ENCODE results near the gene SLC36A3.
"Not testable (repeated sequence)": the region's sequence is repeated elsewhere in the genome, so short reads cannot be mapped to it uniquely, and the experiment has no call there.

Gene SLC36A3

DNA sequence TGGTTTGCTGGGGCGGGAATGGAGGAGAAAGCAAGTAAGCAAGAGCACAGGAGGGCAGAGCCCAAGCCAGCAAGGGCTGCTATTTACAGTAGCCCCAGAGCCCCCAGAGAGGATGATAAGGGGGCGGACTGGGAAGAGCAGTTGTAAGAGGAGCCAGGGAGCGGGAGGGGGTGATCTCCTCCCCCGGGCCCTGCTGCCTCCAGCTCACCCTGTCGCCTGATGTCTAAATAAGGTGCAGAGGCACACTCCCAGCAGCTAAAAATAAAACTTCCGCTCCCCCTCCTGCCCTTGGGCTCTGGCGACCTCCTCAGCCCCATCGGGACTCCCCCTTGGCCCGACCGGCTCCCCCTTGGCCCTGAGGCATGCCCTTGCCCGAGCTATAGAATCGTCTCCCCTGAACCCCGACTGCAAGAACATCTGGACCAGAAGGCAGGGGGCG, 65.2 kb downstream of the SLC36A3 start:
- Histone ChIP-seq H2AK5ac (ENCODE audit: low read length) (no peak overlapping the region), H2AFZ (ENCODE audit: insufficient read depth, low read length, poor library complexity) (peak overlapping the region; percentile 35), H3K23ac (ENCODE audit: low read length) (no peak overlapping the region), H3K9ac (ENCODE audit: low read length) (no peak overlapping the region), H4K8ac (ENCODE audit: low read depth, low read length) (no peak overlapping the region), H3K4me1 (ENCODE audit: control insufficient read depth in 1 of 2, insufficient read depth in 2 of 2, low read length in 2 of 2) (peaks cover 13 to 17% of the 10 kb centered on the region in 2 experiments), H3K79me1 (ENCODE audit: low read length) (peaks cover 9% of the 10 kb centered on the region), H2BK120ac (ENCODE audit: insufficient read depth, low read length, poor library complexity) (no peak overlapping the region), H3K36me3 (ENCODE audit: control insufficient read depth in 1 of 2, insufficient read depth in 2 of 2, low read length in 2 of 2) (no peaks in the 10 kb centered on the region), H3K27me3 (ENCODE audit: insufficient read depth, low read length) (no peaks in the 10 kb centered on the region), H3K79me2 (ENCODE audit: control insufficient read depth, insufficient read depth, low read length, poor library complexity) (no peaks in the 10 kb centered on the region), H3K4me3 (ENCODE audit: low read depth, low read length) (peak overlapping the region; percentile 39), H2BK5ac (ENCODE audit: low read depth, low read length, poor library complexity) (no peak overlapping the region), H3K9me3 (ENCODE audit: insufficient read depth, low read depth, low read length) (no peaks in the 10 kb centered on the region), H3K4ac (ENCODE audit: low read depth, low read length) (no peak overlapping the region), H3K27ac (ENCODE audit: low read depth, low read length) (no peak overlapping the region), H2BK12ac (ENCODE audit: low read length) (no peak overlapping the region), H3K18ac (ENCODE audit: low read length) (no peak overlapping the region), H3K14ac (ENCODE audit: low read length) (no peak overlapping the region), H4K91ac (ENCODE audit: low read depth, low read length) (peak overlapping the region; percentile 27), H4K12ac (ENCODE audit: low read depth, low read length) (no peak overlapping the region), H3K4me2 (ENCODE audit: low read length) (no peak overlapping the region)
- no peak for DNase-seq
- WGBS (ENCODE audit: extremely low coverage, insufficient coverage, insufficient read length) = no CpG with 5 or more reads among the region's 14 CpGs

DNA sequence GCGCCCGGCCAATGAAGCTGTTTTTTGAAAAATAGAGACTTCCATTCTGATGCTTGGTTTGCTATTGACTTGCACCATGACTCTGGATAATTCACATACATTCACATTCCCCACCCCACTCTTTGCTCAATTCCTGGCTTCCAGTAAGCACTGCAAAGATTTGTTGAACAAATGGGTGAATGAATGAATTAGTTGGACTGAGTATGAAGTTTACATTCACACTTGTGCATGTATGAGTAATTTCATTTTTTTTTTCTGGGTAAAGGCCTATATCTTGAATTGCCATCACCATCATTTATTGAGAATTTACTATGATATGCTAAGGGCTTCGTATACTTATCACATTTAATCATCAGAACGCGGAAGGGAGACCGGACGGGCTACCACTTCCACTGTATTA, 65.9 kb downstream of the SLC36A3 start:
- peaks cover 9% of the 10 kb centered on the region for H3K79me1 ChIP-seq (ENCODE audit: low read length)
- DNase-seq = no peak
- no peak overlapping the region for H3K23ac ChIP-seq (ENCODE audit: low read length)
- no peak overlapping the region for H2BK5ac ChIP-seq (ENCODE audit: low read depth, low read length, poor library complexity)
- H2AFZ ChIP-seq (ENCODE audit: insufficient read depth, low read length, poor library complexity) = no peak overlapping the region
- H2BK120ac ChIP-seq (ENCODE audit: insufficient read depth, low read length, poor library complexity) = no peak overlapping the region
- peaks cover 13 to 17% of the 10 kb centered on the region in 2 experiments for H3K4me1 ChIP-seq (ENCODE audit: control insufficient read depth in 1 of 2, insufficient read depth in 2 of 2, low read length in 2 of 2)
- no peak overlapping the region for H2AK5ac ChIP-seq (ENCODE audit: low read length)
- H4K12ac ChIP-seq (ENCODE audit: low read depth, low read length) = no peak overlapping the region
- no CpG with 5 or more reads among the region's 7 CpGs for WGBS (ENCODE audit: extremely low coverage, insufficient coverage, insufficient read length)
- H3K27me3 ChIP-seq (ENCODE audit: insufficient read depth, low read length) = no peaks in the 10 kb centered on the region
- H3K9ac ChIP-seq (ENCODE audit: low read length) = no peak overlapping the region
- no peaks in the 10 kb centered on the region for H3K36me3 ChIP-seq (ENCODE audit: control insufficient read depth in 1 of 2, insufficient read depth in 2 of 2, low read length in 2 of 2)
- no peak overlapping the region for H3K4ac ChIP-seq (ENCODE audit: low read depth, low read length)
- no peak overlapping the region for H2BK12ac ChIP-seq (ENCODE audit: low read length)
- no peak overlapping the region for H4K91ac ChIP-seq (ENCODE audit: low read depth, low read length)
- H4K8ac ChIP-seq (ENCODE audit: low read depth, low read length) = no peak overlapping the region
- no peaks in the 10 kb centered on the region for H3K9me3 ChIP-seq (ENCODE audit: insufficient read depth, low read depth, low read length)
- no peak overlapping the region for H3K4me3 ChIP-seq (ENCODE audit: low read depth, low read length)
- no peak overlapping the region for H3K18ac ChIP-seq (ENCODE audit: low read length)
- no peak overlapping the region for H3K27ac ChIP-seq (ENCODE audit: low read depth, low read length)
- no peak overlapping the region for H3K14ac ChIP-seq (ENCODE audit: low read length)
- H3K79me2 ChIP-seq (ENCODE audit: control insufficient read depth, insufficient read depth, low read length, poor library complexity) = no peaks in the 10 kb centered on the region
- H3K4me2 ChIP-seq (ENCODE audit: low read length) = no peak overlapping the region

DNA sequence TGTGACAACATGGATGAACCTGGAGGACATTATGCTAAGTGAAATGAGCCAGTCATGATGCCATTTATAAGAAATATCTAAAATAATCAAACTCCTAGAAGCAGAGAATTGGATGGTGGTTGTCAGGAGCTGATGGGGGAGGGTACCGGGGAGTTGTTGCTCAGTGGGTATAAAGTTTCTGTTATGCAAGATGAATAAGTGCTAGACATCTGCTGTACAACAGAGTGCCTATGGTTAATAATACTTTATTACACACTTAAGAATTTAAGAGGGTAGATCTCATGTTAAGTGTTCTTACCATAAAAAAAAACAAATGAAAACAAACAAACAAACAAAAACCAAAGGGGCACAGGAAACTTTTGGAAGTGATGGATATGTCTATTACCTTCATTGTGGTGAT, 66.7 kb downstream of the SLC36A3 start:
- WGBS (ENCODE audit: extremely low coverage, insufficient coverage, insufficient read length) = no CpG with 5 or more reads among the region's 1 CpG
- Histone ChIP-seq H4K91ac (ENCODE audit: low read depth, low read length) (no peak overlapping the region), H2AK5ac (ENCODE audit: low read length) (no peak overlapping the region)

DNA sequence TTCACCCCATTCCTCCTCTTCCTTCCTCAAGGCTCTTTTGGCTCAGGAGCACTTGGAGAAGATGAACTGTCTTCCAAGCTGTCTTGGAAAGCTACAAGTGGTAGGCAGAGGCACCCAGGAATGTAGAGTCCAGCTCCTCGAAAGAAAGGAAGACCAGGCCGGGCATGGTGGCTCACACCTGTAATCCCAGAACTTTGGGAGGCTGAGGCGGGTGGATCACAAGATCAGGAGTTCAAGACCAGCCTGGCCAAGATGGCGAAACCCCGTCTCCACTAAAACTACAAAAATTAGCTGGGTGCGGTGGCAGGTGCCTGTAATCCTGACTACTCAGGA, 68.4 kb downstream of the SLC36A3 start:
- not testable (repeated sequence) for H2BK5ac ChIP-seq (ENCODE audit: low read depth, low read length, poor library complexity); H2AFZ ChIP-seq (ENCODE audit: insufficient read depth, low read length, poor library complexity); H2AK5ac ChIP-seq (ENCODE audit: low read length); H3K4me2 ChIP-seq (ENCODE audit: low read length); H4K8ac ChIP-seq (ENCODE audit: low read depth, low read length); H3K27me3 ChIP-seq (ENCODE audit: insufficient read depth, low read length); H3K4me1 ChIP-seq (ENCODE audit: control insufficient read depth in 1 of 2, insufficient read depth in 2 of 2, low read length in 2 of 2); H3K79me2 ChIP-seq (ENCODE audit: control insufficient read depth, insufficient read depth, low read length, poor library complexity); H3K4me3 ChIP-seq (ENCODE audit: low read depth, low read length); H3K23ac ChIP-seq (ENCODE audit: low read length); H4K91ac ChIP-seq (ENCODE audit: low read depth, low read length); H3K4ac ChIP-seq (ENCODE audit: low read depth, low read length); H3K36me3 ChIP-seq (ENCODE audit: control insufficient read depth in 1 of 2, insufficient read depth in 2 of 2, low read length in 2 of 2); H3K27ac ChIP-seq (ENCODE audit: low read depth, low read length); H4K12ac ChIP-seq (ENCODE audit: low read depth, low read length); H3K18ac ChIP-seq (ENCODE audit: low read length); H3K9ac ChIP-seq (ENCODE audit: low read length); H3K9me3 ChIP-seq (ENCODE audit: insufficient read depth, low read depth, low read length); H2BK120ac ChIP-seq (ENCODE audit: insufficient read depth, low read length, poor library complexity); DNase-seq; H2BK12ac ChIP-seq (ENCODE audit: low read length); H3K14ac ChIP-seq (ENCODE audit: low read length); H3K79me1 ChIP-seq (ENCODE audit: low read length)
- WGBS (ENCODE audit: extremely low coverage, insufficient coverage, insufficient read length) = no CpG with 5 or more reads among the region's 6 CpGs

More for the DNA sequence above, 66.7 kb downstream of the SLC36A3 start:
- Histone ChIP-seq H3K4me3 (ENCODE audit: low read depth, low read length) (no peak overlapping the region), H3K4me1 (ENCODE audit: control insufficient read depth in 1 of 2, insufficient read depth in 2 of 2, low read length in 2 of 2) (peaks cover 13 to 15% of the 10 kb centered on the region in 2 experiments), H3K79me1 (ENCODE audit: low read length) (peaks cover 9% of the 10 kb centered on the region), H3K27me3 (ENCODE audit: insufficient read depth, low read length) (no peaks in the 10 kb centered on the region), H3K79me2 (ENCODE audit: control insufficient read depth, insufficient read depth, low read length, poor library complexity) (no peaks in the 10 kb centered on the region), H2BK12ac (ENCODE audit: low read length) (no peak overlapping the region), H3K4ac (ENCODE audit: low read depth, low read length) (no peak overlapping the region), H3K36me3 (ENCODE audit: control insufficient read depth in 1 of 2, insufficient read depth in 2 of 2, low read length in 2 of 2) (no peaks in the 10 kb centered on the region), H3K18ac (ENCODE audit: low read length) (no peak overlapping the region), H4K12ac (ENCODE audit: low read depth, low read length) (no peak overlapping the region), H2BK120ac (ENCODE audit: insufficient read depth, low read length, poor library complexity) (no peak overlapping the region), H3K27ac (ENCODE audit: low read depth, low read length) (no peak overlapping the region), H2BK5ac (ENCODE audit: low read depth, low read length, poor library complexity) (no peak overlapping the region), H3K4me2 (ENCODE audit: low read length) (no peak overlapping the region), H2AFZ (ENCODE audit: insufficient read depth, low read length, poor library complexity) (no peak overlapping the region), H3K9me3 (ENCODE audit: insufficient read depth, low read depth, low read length) (no peaks in the 10 kb centered on the region), H3K9ac (ENCODE audit: low read length) (no peak overlapping the region), H4K8ac (ENCODE audit: low read depth, low read length) (no peak overlapping the region), H3K23ac (ENCODE audit: low read length) (no peak overlapping the region), H3K14ac (ENCODE audit: low read length) (no peak overlapping the region)
- no peak for DNase-seq
